ENCODE measurements around the gene FSD1.

FSD1 gene

GRCh38 chr19:4366666-4367335 is 62.4 kb downstream of the FSD1 start:
- no peak for DNase-seq

- no peak for DNase-seq
Observed at GRCh38 chr19:4367336-4367723, 62.9 kb downstream of the FSD1 start.

GRCh38 chr19:4367781-4368127 is 63.4 kb downstream of the FSD1 start:
- DNase-seq: no peak

GRCh38 chr19:4368128-4368820 is 63.9 kb downstream of the FSD1 start:
- DNase-seq: no peak

- peak in 2 of 4 experiments; percentile 47 to 48 for DNase-seq
Observed at GRCh38 chr19:4369109-4369887, 64.9 kb downstream of the FSD1 start.

- DNase-seq: peak; percentile 24 to 61 (median 38)
Observed at GRCh38 chr19:4369888-4370260, 65.5 kb downstream of the FSD1 start.

GRCh38 chr19:4370418-4371041 is 66.1 kb downstream of the FSD1 start:
- no peak for DNase-seq

GRCh38 chr19:4371247-4372164 is 67.1 kb downstream of the FSD1 start:
- no peak for DNase-seq

GRCh38 chr19:4372165-4373012 is 68.0 kb downstream of the FSD1 start:
- no peak for DNase-seq

- DNase-seq: no peak
Observed at GRCh38 chr19:4373013-4373367, 68.6 kb downstream of the FSD1 start.

Measured in activated naive CD4-positive, alpha-beta T cell (primary cell).